Mesothelial cell of epicardium (in vitro differentiated cells): ENCODE results near the gene TWIST1. TPM values are rescaled to one million over a fixed set of nuclear protein-coding genes. Genes with fewer than 3 reads are reported as not detected.
A peak's percentile ranks its signal among the peaks of the same experiment; 100 is the strongest.

Experiments
- DNase-seq, 2 experiments: peaks; one replicate each; pipeline ENCODE4 v3.0.0; 2021; ENCODE audit warnings: low spot score in 2 of 2; ENCODE audit not compliant: unreplicated experiment in 2 of 2
- H3K27ac Mint-ChIP-seq: 2 replicates; pipeline ENCODE4 v1.8.0; 2021; ENCODE audit warnings: mixed read lengths
- H3K27me3 Mint-ChIP-seq: 2 replicates; pipeline ENCODE4 v1.8.0; 2021; ENCODE audit warnings: low read depth, mixed read lengths
- H3K36me3 Mint-ChIP-seq: 2 replicates; pipeline ENCODE4 v1.8.0; 2021; ENCODE audit warnings: mixed read lengths
- H3K4me1 Mint-ChIP-seq: 2 replicates; pipeline ENCODE4 v1.8.0; 2021; ENCODE audit warnings: mixed read lengths
- H3K4me3 Mint-ChIP-seq: 2 replicates; pipeline ENCODE4 v1.8.0; 2021; ENCODE audit warnings: mild to moderate bottlenecking, moderate library complexity, mixed read lengths
- H3K9me3 Mint-ChIP-seq: 2 replicates; pipeline ENCODE4 v1.8.0; 2021; ENCODE audit warnings: mixed read lengths
- CTCF ChIP-seq: fragments of 200-600 bp; sonication (generic); IDR thresholded peaks from one replicate; pipeline ENCODE4 v1.5.0; 2021; ENCODE audit warnings: antibody characterized with exemption; ENCODE audit not compliant: unreplicated experiment
- total RNA-seq: library from RNA; stranded (reverse); gene quantifications from 3 replicates; pipeline ENCODE4 v1.2.1, GENCODE V29; 2021

TWIST1 gene
- total RNA-seq, 1 donor from 2014 or later: 126 TPM

GRCh38 chr7:19089797-19090196 lies 27.6 kb downstream of the TWIST1 start:
- Mint-ChIP-seq H3K9me3 (peaks cover 20% of the 10 kb centered on the region), H3K27ac (no peak overlapping the region), H3K4me1 (peaks cover 10% of the 10 kb centered on the region), H3K27me3 (no peaks in the 10 kb centered on the region), H3K36me3 (peaks cover 14% of the 10 kb centered on the region), H3K4me3 (no peak overlapping the region)
- no peak for TF ChIP-seq CTCF
- DNase-seq: no peak

GRCh38 chr7:19089378-19089777 lies 28.1 kb downstream of the TWIST1 start:
- peaks cover 10% of the 10 kb centered on the region for H3K4me1 Mint-ChIP-seq
- no peak for TF ChIP-seq CTCF
- H3K27ac Mint-ChIP-seq: no peak overlapping the region
- H3K27me3 Mint-ChIP-seq: no peaks in the 10 kb centered on the region
- peaks cover 14% of the 10 kb centered on the region for H3K36me3 Mint-ChIP-seq
- H3K9me3 Mint-ChIP-seq: peaks cover 20% of the 10 kb centered on the region
- no peak for DNase-seq
- H3K4me3 Mint-ChIP-seq: no peak overlapping the region

GRCh38 chr7:19080093-19080492 lies 37.3 kb downstream of the TWIST1 start:
- peaks cover 24% of the 10 kb centered on the region for H3K36me3 Mint-ChIP-seq
- no peaks in the 10 kb centered on the region for H3K27me3 Mint-ChIP-seq
- H3K27ac Mint-ChIP-seq: no peak overlapping the region
- no peak overlapping the region for H3K4me3 Mint-ChIP-seq
- TF ChIP-seq CTCF: no peak
- DNase-seq: no peak
- H3K9me3 Mint-ChIP-seq: peaks cover 37% of the 10 kb centered on the region
- H3K4me1 Mint-ChIP-seq: peaks cover 10% of the 10 kb centered on the region

GRCh38 chr7:19079066-19079465 lies 38.4 kb downstream of the TWIST1 start:
- Mint-ChIP-seq H3K9me3 (peaks cover 42% of the 10 kb centered on the region), H3K4me3 (no peak overlapping the region), H3K4me1 (peaks cover 10% of the 10 kb centered on the region), H3K27ac (peak overlapping the region; percentile 26), H3K27me3 (no peaks in the 10 kb centered on the region), H3K36me3 (peaks cover 32% of the 10 kb centered on the region)
- no peak for TF ChIP-seq CTCF
- DNase-seq: no peak

- Mint-ChIP-seq H3K4me3 (no peak overlapping the region), H3K27me3 (no peaks in the 10 kb centered on the region), H3K36me3 (peaks cover 12% of the 10 kb centered on the region), H3K9me3 (peaks cover 19% of the 10 kb centered on the region), H3K27ac (no peak overlapping the region), H3K4me1 (peaks cover 1% of the 10 kb centered on the region)
- DNase-seq: no peak
- no peak for TF ChIP-seq CTCF
Observed at GRCh38 chr7:19069842-19070241, 47.6 kb downstream of the TWIST1 start.

- no peak for DNase-seq
Observed at GRCh38 chr7:19066170-19066569, 51.3 kb downstream of the TWIST1 start.

More at GRCh38 chr7:19066170-19066569, 51.3 kb downstream of the TWIST1 start:
- peaks cover 1% of the 10 kb centered on the region for H3K4me1 Mint-ChIP-seq
- no peaks in the 10 kb centered on the region for H3K27me3 Mint-ChIP-seq
- no peak overlapping the region for H3K27ac Mint-ChIP-seq
- H3K36me3 Mint-ChIP-seq: peaks cover 6% of the 10 kb centered on the region
- peaks cover 15% of the 10 kb centered on the region for H3K9me3 Mint-ChIP-seq
- no peak overlapping the region for H3K4me3 Mint-ChIP-seq
- TF ChIP-seq CTCF: no peak
